ENCODE results near the gene APOBEC3A. TPM values are rescaled to one million over a fixed set of nuclear protein-coding genes. Genes with fewer than 3 reads are reported as not detected.

APOBEC3A gene
- total and polyA plus RNA-seq, 2 donors (not counting 1 experiment from before 2014, with no cell fraction given), result 2.8 TPM; not detected in 1

- H3K4me1 ChIP-seq (ENCODE audit: control insufficient read depth in 2 of 2, insufficient read depth in 2 of 2, low read length in 2 of 2), result no peaks in the 10 kb centered on the region
- H3K27ac ChIP-seq (ENCODE audit: low read length in 2 of 2), result no peak overlapping the region
- ATAC-seq (ENCODE audit: low read depth) (no peak), DNase-seq (no peak)
- CTCF ChIA-PET, result no interaction called here
- H2AFZ ChIP-seq (ENCODE audit: insufficient read depth, low read depth, low read length, poor library complexity, severe bottlenecking), result no peak overlapping the region
- POLR2A ChIA-PET, result no interaction called here
- no peak overlapping the region for H3K4me2 ChIP-seq (replicated peaks; ENCODE audit: low read depth, low read length, poor library complexity, severe bottlenecking)
- H4K20me1 ChIP-seq (ENCODE audit: control insufficient read depth, insufficient read depth, low read length, poor library complexity, severe bottlenecking), result no peaks in the 10 kb centered on the region
- WGBS (ENCODE audit: insufficient coverage), result 83% methylated on average over 5 of the region's 5 CpGs
- Mint-ChIP-seq H3K27me3 (no peaks in the 10 kb centered on the region), H3K4me1 (peaks cover 8% of the 10 kb centered on the region), H3K4me3 (no peak overlapping the region), H3K9me3 (ENCODE audit: insufficient read depth) (no peaks in the 10 kb centered on the region), H3K27ac (no peak overlapping the region)
- intact Hi-C loops (cut with micrococcal nuclease), result no loop called here
- no peaks in the 10 kb centered on the region for H3K79me2 ChIP-seq (ENCODE audit: control insufficient read depth, insufficient read depth, low read length)
- TF ChIP-seq CTCF (IDR thresholded peaks at IDR 0.05) (no peak), EZH2 (IDR thresholded peaks at IDR 0.05; ENCODE audit: borderline replicate concordance, insufficient read depth, low read depth, low read length, poor library complexity, severe bottlenecking) (no peak)
- H3K4me3 ChIP-seq (ENCODE audit: control extremely low read depth in 1 of 5, extremely low read depth in 1 of 5, insufficient read depth in 1 of 5, low read depth in 2 of 5, low read length in 4 of 5), result no peak overlapping the region
- no peaks in the 10 kb centered on the region for H3K36me3 ChIP-seq (replicated peaks in 1 of 2; ENCODE audit: control extremely low read depth in 1 of 2, control insufficient read depth in 1 of 2, extremely low read depth in 1 of 2, insufficient read depth in 2 of 2, low read length in 1 of 2)
- H3K27me3 ChIP-seq (replicated peaks in 1 of 4; ENCODE audit: control extremely low read depth in 1 of 4, control insufficient read depth in 3 of 4, insufficient read depth in 4 of 4, low read length in 3 of 4), result no peaks in the 10 kb centered on the region
- H3K9ac ChIP-seq (ENCODE audit: low read length), result no peak overlapping the region
- H3K9me3 ChIP-seq (ENCODE audit: control extremely low read depth in 1 of 3, control insufficient read depth in 2 of 3, insufficient read depth in 1 of 3, low read length in 2 of 3), result no peaks in the 10 kb centered on the region
Measured at GRCh38 chr22:38956551-38956950, 858 bp upstream of the APOBEC3A start.

- ATAC-seq (ENCODE audit: low read depth) (no peak), DNase-seq (no peak)
- Mint-ChIP-seq H3K27me3 (no peaks in the 10 kb centered on the region), H3K9me3 (ENCODE audit: insufficient read depth) (no peaks in the 10 kb centered on the region), H3K4me3 (no peak overlapping the region), H3K4me1 (peaks cover 8% of the 10 kb centered on the region), H3K27ac (no peak overlapping the region)
- no peak overlapping the region for H3K9ac ChIP-seq (ENCODE audit: low read length)
- no peaks in the 10 kb centered on the region for H3K27me3 ChIP-seq (replicated peaks in 1 of 4; ENCODE audit: control extremely low read depth in 1 of 4, control insufficient read depth in 3 of 4, insufficient read depth in 4 of 4, low read length in 3 of 4)
- ChIA-PET POLR2A (no interaction called here), CTCF (interaction anchor here (1.0 kb wide), 1 partner anchor 45 kb away, joined by 3 read pairs; no protein-coding TSS in a partner anchor)
- H3K36me3 ChIP-seq (replicated peaks in 1 of 2; ENCODE audit: control extremely low read depth in 1 of 2, control insufficient read depth in 1 of 2, extremely low read depth in 1 of 2, insufficient read depth in 2 of 2, low read length in 1 of 2), result no peaks in the 10 kb centered on the region
- H3K4me1 ChIP-seq (ENCODE audit: control insufficient read depth in 2 of 2, insufficient read depth in 2 of 2, low read length in 2 of 2), result no peaks in the 10 kb centered on the region
- H4K20me1 ChIP-seq (ENCODE audit: control insufficient read depth, insufficient read depth, low read length, poor library complexity, severe bottlenecking), result no peaks in the 10 kb centered on the region
- peak; percentile 52 for TF ChIP-seq CTCF (IDR thresholded peaks at IDR 0.05)
- no peak for TF ChIP-seq EZH2 (IDR thresholded peaks at IDR 0.05; ENCODE audit: borderline replicate concordance, insufficient read depth, low read depth, low read length, poor library complexity, severe bottlenecking)
- no peaks in the 10 kb centered on the region for H3K9me3 ChIP-seq (ENCODE audit: control extremely low read depth in 1 of 3, control insufficient read depth in 2 of 3, insufficient read depth in 1 of 3, low read length in 2 of 3)
- WGBS (ENCODE audit: insufficient coverage), result 100% methylated on average over 2 of the region's 6 CpGs
- no peak overlapping the region for H3K4me2 ChIP-seq (replicated peaks; ENCODE audit: low read depth, low read length, poor library complexity, severe bottlenecking)
- no peak overlapping the region for H2AFZ ChIP-seq (ENCODE audit: insufficient read depth, low read depth, low read length, poor library complexity, severe bottlenecking)
- H3K4me3 ChIP-seq (ENCODE audit: control extremely low read depth in 1 of 5, extremely low read depth in 1 of 5, insufficient read depth in 1 of 5, low read depth in 2 of 5, low read length in 4 of 5), result no peak overlapping the region
- H3K79me2 ChIP-seq (ENCODE audit: control insufficient read depth, insufficient read depth, low read length), result no peaks in the 10 kb centered on the region
- intact Hi-C loops (cut with micrococcal nuclease), result no loop called here
- no peak overlapping the region for H3K27ac ChIP-seq (ENCODE audit: low read length in 2 of 2)
Measured at GRCh38 chr22:38957808-38958650, 620 bp downstream of the APOBEC3A start.

All from B cell (primary cell).